Activated CD4-positive, alpha-beta T cell treated with anti-CD3 and anti-CD28 coated beads, Interleukin-2, amount 50 U/mL, for 16 hours (primary cell): ENCODE results near the gene AGRN.
"Not testable (repeated sequence)": the region's sequence is repeated elsewhere in the genome, so short reads cannot be mapped to it uniquely, and the experiment has no call there.

ENCODE experiments used
- DNase-seq: peaks from one replicate; pipeline ENCODE4 v3.0.0-alpha.2; 2020

The AGRN gene

DNA sequence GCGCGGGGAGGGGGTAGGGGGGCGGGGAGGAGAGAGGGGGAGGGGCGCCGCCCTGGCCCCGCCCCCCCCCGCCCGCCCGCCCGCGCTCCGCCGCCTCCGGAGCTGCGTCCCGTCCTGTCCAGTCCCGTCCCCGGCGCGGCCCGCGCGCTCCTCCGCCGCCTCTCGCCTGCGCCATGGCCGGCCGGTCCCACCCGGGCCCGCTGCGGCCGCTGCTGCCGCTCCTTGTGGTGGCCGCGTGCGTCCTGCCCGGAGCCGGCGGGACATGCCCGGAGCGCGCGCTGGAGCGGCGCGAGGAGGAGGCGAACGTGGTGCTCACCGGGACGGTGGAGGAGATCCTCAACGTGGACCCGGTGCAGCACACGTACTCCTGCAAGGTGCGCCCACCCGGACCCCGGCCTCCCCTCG, at the start of gene AGRN:
Gene AGRN, plus strand, starts transcription at position 121 of the 405 bp plus-strand sequence. Its CDS starts 53 bp downstream, at position 174.
- no peak for DNase-seq

GRCh38 chr1:970242-970972, 49.5 kb upstream of the AGRN start:
- no peak for DNase-seq

- DNase-seq = no peak
Observed at GRCh38 chr1:970973-971730, 48.8 kb upstream of the AGRN start.

- no peak for DNase-seq
Observed at GRCh38 chr1:971751-972506, 48.0 kb upstream of the AGRN start.

DNA sequence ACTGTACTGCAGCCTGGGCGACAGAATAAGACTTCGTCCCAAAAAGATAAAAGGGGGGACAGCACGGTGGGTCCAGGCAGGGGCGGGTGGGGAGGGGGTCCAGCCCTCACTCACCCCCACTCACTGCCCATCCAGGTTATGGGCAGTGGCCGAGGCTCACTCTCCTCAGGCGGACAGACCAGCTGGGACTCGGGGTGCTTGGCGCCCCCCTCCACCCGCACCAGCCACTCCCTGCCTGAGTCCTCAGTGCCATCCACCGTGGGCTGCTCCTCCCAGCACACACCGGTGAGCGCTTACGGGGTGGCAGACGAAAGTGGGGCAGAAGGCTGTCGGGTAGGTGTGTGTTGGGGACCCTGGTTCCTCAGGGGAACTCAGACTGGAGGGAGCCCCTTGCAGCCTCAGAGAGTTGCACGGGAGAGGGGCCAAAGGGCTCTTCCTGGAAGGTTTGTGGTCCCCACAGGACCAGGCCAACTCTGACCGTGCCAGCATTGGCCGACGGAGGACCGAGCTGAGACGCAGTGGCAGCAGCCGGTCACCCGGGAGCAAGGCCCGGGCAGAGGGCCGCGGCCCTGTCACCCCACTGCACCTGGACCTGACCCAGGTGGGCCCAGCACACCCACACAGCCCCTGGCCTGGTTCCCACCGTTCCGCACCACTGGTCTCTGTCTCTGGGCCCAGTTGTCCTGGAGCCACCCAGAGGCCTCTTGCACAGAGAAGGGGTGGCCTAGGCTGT, 47.0 kb upstream of the AGRN start:
- no peak for DNase-seq

DNA sequence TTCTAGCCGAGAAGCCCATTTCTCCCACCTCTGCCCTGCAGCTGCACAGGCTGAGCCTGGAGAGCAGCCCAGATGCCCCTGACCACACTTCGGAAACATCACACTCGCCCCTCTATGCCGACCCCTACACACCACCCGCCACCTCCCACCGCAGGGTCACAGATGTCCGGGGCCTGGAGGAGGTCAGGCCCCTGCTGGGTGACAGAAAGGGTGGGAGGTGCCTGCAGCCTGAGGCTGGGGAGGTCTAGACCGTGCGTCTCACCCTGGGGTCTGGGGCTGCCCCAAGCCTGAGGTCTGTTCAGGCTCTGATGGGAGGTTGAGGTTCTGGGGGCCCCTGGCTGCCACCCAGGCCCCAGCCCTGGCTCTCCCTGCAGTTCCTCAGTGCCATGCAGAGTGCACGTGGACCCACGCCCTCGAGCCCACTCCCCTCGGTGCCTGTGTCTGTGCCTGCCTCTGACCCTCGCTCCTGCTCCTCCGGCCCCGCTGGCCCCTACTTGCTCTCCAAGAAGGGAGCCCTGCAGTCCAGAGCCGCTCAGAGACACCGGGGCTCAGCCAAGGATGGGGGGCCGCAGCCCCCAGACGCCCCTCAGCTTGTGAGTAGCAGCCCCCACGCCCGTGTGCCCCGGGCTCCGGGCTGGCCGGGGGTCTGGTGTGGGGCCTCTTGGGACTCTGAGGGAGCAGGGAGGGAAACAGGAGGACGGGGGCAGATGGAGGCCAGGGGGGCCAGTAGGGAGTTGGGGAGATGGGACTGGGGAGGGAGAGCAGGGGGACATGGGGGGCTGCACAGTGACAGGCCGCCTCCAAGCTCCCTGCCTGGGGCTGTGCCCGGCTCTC, 46.2 kb upstream of the AGRN start:
- no peak for DNase-seq

DNA sequence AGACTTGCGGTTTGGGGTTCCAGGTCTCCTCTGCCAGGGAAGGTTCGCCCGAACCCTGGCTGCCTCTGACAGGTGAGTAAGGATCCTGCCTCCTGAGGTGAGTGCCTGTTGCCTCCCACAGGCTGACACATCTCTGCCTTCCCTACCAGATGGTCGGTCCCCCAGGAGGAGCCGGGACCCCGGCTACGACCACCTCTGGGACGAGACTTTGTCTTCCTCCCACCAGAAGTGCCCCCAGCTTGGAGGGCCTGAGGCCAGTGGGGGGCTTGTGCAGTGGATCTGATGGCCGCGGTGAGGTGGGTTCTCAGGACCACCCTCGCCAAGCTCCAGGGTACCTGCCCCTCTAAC, 45.7 kb upstream of the AGRN start:
- DNase-seq = no peak

DNA sequence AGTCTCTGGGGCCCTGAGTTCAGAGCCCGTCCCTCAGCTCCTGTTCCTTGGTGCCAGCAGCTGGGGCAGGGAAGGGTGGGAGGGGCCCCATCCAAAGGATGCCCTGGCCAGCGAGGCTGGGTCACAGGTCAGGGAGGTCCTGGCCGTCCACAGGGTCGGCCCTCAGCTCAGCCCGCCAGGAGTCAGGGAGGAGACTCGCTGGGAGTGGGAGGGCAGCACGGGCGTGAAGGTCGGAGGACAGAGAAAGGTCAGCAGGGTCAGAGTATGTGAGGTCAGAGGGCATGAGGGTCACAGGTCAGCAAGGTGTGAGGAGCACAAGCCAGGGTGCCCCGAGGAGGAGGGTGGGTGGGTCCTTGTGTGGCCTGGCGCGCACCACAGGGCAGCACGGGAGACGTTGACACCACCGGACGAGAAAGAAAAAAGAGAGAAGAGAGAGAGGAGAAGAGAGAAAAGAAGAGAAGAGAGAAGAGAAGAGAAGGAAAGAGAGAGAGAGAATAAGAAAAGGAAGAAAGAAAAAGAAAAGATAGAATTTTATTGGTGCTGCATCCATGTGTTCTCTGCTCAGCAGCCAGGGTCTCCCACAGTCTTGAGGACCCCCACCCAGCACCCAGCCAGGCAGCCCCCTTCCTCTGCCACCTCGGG, 45.1 kb upstream of the AGRN start:
- DNase-seq = no peak

DNA sequence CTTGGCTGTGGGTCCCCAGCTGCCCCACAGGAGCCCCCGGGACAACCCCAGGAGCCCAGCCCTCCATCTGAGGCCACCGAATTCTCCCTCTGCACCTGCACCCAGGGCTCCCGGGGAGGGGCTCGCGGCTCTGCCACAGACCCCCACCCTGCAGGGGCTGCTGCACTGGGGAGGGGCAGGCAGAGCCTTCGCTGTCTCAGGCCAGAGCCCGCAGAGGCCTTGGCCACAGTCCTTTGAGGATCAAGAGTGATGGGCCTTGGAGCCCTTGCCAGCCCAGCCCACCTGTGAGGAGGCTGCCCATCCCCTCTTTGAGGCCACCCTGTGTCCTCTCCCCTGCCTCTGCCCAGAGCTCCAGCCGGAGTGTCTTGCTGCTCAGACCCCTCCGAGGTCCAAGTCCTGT, 44.6 kb upstream of the AGRN start:
- no peak for DNase-seq

DNA sequence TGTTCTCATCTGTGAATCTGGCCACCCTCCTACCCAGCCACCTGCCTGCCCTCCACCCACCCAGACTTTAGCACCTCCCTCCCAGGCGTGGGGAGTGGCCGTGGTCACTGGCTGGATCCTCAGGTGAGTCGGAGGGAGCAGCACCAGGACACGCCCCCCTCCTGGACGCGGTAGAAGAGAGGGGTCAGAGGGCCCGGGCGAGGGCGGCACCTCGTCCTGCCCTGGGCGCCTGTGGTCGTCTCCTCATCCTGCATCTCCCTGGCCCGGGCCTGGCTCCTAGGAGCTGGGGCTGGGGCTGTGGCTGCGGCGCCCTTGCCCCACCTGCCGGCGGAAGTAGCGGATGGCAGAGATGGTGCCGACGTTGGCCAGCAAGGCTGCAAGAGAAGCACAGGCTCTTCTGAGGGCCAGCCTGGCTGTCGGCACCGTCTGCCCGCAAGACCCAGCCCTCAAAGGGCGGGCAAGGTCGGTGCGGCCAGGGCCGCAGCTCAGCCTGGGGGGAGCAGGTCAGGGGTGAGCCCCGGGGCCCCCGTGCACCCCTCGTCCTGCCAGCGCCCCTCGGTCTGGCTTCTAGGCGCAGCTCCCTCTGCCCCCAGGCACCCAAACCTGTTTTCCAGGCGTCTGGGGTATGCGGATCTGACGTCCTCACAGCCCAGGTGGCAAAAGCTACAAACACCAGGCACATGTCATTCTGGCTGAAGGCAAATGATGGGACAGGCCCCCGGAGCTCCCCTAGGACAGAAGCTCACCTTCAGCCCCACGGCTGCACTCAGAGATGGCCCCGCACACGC, 43.8 kb upstream of the AGRN start:
- DNase-seq = peak; percentile 46

- DNase-seq = not testable (repeated sequence)
Observed at GRCh38 chr1:976791-977190, 43.1 kb upstream of the AGRN start.

DNA sequence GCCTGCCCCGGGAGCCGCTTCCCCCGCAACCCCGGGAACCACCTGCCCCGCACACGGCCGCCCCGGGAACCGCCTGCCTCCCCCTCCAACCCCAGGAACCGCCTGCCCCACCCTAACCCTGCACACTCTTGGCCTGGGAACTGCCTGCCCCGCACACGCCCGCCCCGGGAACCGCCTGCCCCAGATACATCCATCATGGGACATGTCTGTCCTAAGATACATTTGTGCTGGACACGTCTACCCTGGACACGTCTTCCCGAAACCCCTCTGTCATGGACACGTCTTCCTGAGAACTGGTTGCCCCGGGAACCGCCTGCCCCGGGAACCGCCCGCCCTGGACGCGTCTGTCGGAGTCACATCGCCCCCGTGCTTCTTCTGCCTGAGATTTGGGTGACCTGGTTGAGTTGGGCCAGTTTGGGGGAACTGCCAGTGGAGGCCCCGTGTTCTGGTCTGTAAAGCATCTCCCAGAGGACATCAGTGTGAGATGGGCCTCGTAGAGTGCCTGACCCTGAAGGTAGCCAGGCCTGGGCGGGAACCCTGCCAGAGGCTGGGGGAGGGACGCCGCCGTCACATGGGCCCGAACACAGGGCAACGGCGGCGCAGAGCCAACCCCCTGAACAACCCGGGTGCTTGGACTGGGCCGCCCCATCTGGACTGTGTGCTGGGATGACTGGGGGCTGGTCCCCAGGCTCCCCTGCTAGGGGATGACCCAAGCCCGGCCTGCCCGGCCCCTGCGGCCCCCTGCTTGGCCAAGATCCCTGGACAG, 41.7 kb upstream of the AGRN start:
- DNase-seq = no peak

GRCh38 chr1:978835-979743, 40.8 kb upstream of the AGRN start:
- DNase-seq = no peak

DNA sequence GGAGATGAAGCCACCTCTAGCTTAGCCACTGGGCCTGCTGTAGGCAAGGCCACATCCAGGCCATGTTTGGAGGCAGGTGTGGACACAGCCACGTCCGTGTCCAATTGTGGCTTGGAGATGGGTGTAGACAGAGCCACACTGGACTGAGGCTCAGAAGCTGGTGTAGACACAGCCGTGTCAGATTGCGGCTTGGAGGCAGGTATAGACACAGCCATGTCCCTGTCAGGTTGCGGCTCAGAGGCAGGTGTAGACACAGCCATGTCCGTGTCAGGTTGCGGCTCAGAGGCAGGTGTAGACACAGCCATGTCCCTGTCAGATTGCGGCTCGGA, 40.2 kb upstream of the AGRN start:
- no peak for DNase-seq

DNA sequence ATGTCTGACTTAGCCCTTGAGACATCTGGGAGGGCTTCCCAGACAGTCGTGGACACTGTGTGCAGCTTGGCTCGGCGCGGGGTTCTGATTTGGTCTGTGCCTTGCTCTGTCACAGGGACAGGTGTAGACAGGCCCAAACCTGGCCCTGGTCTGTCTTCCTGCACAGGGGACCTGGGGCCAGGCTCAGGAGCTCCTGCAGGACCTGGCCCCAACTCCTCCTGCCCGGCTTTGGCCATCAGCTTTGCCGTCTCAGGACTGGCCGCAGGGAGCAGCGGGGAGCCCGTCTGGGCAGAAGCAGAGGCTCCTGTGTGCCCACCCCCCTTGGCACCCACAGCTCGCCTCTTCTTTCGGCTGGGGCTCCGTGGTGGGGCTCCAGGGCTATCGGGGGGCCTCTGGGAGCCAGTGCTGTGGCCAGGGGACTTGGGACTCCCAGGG, 39.8 kb upstream of the AGRN start:
- DNase-seq = no peak

DNA sequence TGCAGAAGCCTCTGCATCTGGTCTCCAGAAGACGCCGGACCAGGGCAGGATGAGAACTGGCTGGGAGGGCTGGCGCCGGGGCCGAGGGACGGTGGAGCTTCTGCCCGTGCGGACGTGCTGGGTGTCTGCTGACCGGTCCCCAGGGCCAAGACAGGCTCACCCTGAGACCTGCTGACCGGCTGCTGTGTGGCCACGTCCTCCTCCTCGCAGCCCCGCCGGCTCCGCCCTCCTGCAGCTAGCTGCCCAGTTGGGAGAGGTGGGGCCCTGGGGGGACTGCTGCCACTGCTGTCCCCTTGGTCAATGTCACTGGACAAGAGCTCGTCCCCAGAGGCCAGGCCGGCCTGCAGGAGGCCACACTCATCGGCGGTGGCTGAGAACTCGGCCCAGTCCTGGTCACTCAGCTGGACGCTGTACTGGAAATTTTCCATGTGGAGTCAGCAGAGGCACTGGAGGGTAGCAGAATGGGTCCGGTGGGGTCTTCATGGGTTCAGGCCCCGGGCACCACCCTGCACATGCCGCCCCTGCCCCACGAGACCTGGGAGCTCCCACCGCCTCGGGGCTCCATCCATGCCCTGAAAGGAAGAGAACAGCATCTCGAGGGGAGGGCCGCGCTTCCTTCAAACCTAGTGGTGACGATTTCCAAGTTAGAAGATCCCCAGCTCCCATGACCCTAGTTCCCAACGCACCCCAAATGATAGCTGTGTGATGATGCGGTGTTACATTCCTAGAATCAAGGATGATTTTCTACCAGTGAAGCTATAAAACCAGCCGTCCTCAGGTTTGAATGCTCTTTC, 39.1 kb upstream of the AGRN start:
- no peak for DNase-seq

DNA sequence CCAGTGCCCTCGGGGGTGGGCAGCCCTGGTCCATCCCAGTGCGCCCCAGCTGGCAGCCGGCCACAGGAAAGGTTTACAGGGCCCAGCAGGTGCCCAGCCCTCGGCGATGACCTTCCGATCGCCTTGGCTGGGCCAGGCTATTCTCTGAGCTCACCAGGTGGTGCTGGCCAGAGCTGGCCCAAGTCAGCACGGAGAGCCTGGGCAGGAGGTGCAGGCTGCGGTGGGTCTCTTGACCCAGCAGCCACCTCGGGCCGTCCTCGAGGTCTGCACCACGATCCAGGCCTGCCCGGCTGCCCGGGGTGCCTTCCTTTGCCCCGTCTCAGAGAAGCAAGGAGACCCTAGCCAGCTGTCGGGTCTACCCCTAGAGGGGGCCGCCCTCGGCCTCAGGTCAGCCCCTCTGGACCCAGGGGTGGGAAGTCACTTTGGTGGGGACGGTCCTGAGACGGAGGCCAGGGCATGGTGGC, 38.4 kb upstream of the AGRN start:
- no peak for DNase-seq

DNA sequence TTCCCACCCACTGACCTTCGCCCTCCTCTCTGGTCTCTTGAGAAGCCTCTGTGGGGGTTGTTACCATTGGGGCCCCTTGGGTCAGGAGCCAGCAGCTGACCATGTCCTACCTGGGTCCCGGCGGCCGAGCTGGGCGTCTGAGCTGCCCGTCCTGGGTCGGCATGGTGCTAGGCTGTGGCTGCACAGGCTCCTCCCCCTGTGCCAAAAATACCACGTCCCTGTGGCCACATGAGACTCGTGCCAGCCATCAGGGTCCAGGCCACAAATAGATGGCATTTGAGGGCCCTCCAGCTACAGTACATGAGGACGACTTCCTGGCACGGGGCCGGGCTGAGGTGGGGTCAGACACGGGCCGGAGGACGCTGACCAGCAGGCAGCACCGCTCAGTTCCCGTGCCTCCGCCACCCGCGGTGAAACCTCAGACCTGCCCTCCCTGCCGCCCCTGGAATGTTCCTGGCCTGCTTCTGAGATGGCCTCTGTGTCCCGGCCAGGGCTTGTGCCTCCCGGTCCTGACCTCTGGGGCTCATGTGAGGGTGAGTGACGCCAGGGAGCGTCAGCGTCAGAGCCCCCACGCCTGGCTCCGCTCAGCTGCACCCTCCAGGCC, 37.9 kb upstream of the AGRN start, which contains the start of gene PERM1:
Gene PERM1, minus strand, starts transcription at position 139 of the 604 bp plus-strand sequence. CDS start 1,064 bp downstream, outside the sequence.
- DNase-seq = no peak
